HL-60 (cell line): ENCODE measurements around the gene AQP6.

Experiments used
- DNase-seq, 2 experiments: peaks; one replicate each; pipeline ENCODE4 v3.0.0-alpha.2; 2010 to 2020; ENCODE audit warnings: low read depth in 1 of 2, low spot score in 1 of 2
- H3K27ac ChIP-seq: fragments of 250-450 bp; sonication (Bioruptor Pico); replicated peaks from 2 replicates; pipeline ENCODE4 v1.5.1; 2020; ENCODE audit warnings: mild to moderate bottlenecking, moderate library complexity
- H3K27me3 ChIP-seq: fragments of 250-450 bp; sonication (Bioruptor Pico); 2 replicates; pipeline ENCODE4 v1.5.1; 2021; ENCODE audit warnings: mild to moderate bottlenecking, moderate library complexity; ENCODE audit not compliant: insufficient read depth, poor library complexity, severe bottlenecking
- H3K4me3 ChIP-seq: replicated peaks from 2 replicates; pipeline ENCODE4 v1.5.1; 2011; ENCODE audit warnings: mild to moderate bottlenecking, control low read depth, low read length; ENCODE audit not compliant: insufficient read depth
- GABPA ChIP-seq: IDR thresholded peaks from 2 replicates; pipeline ENCODE4 v1.6.1; 2012; ENCODE audit warnings: low read depth
- POLR2AphosphoS5 ChIP-seq: IDR thresholded peaks from 2 replicates; pipeline ENCODE4 v1.6.1; 2012; ENCODE audit warnings: low read depth
- SPI1 ChIP-seq: IDR thresholded peaks from 2 replicates; pipeline ENCODE4 v1.6.1; 2012; ENCODE audit warnings: low read depth, mild to moderate bottlenecking, borderline replicate concordance
- TF ChIP-seq, protein P1 (sequence below): IDR thresholded peaks from one replicate; pipeline ENCODE4 v1.5.1; 2011; ENCODE audit warnings: low read length, control low read depth, inconsistent platforms; ENCODE audit not compliant: insufficient read depth
- TF ChIP-seq, protein P2 (sequence below): IDR thresholded peaks from 2 replicates; pipeline ENCODE4 v1.6.1; 2012; ENCODE audit warnings: low read depth; ENCODE audit not compliant: insufficient replicate concordance

The AQP6 gene

DNA sequence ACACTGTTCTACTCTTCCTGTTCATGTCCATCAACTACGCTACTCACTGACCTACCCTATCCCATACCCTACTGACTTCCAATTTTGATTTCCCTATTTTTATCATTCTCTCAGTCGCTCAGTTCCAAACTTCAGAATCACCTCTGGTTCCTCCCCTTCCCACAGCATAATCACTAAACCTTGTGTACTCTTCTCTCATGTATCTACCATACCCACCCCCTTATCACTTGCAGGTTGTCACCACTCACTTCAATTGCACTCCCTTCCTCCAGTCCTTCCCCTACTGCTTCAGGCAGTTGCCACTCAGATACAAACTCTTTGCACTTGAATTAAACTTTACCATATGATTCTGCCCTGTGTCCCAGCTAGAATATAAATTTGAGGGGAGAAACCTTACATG, 46.2 kb downstream of the AQP6 start:
- DNase-seq = no peak
- Histone ChIP-seq H3K4me3 (no peak overlapping the region), H3K27ac (no peak overlapping the region; the same call in 1 of the 2 replicates), H3K27me3 (no peaks in the 10 kb centered on the region)
- no peak for TF ChIP-seq GABPA

GRCh38 chr12:50019524-50019923, 46.8 kb downstream of the AQP6 start:
- Histone ChIP-seq H3K4me3 (no peak overlapping the region), H3K27ac (no peak overlapping the region), H3K27me3 (no peaks in the 10 kb centered on the region)
- no peak for DNase-seq
- TF ChIP-seq GABPA (no peak), SPI1 (no peak), POLR2AphosphoS5 (no peak)
- TF ChIP-seq, protein P1, sequence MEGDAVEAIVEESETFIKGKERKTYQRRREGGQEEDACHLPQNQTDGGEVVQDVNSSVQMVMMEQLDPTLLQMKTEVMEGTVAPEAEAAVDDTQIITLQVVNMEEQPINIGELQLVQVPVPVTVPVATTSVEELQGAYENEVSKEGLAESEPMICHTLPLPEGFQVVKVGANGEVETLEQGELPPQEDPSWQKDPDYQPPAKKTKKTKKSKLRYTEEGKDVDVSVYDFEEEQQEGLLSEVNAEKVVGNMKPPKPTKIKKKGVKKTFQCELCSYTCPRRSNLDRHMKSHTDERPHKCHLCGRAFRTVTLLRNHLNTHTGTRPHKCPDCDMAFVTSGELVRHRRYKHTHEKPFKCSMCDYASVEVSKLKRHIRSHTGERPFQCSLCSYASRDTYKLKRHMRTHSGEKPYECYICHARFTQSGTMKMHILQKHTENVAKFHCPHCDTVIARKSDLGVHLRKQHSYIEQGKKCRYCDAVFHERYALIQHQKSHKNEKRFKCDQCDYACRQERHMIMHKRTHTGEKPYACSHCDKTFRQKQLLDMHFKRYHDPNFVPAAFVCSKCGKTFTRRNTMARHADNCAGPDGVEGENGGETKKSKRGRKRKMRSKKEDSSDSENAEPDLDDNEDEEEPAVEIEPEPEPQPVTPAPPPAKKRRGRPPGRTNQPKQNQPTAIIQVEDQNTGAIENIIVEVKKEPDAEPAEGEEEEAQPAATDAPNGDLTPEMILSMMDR = no peak
- TF ChIP-seq, protein P2, sequence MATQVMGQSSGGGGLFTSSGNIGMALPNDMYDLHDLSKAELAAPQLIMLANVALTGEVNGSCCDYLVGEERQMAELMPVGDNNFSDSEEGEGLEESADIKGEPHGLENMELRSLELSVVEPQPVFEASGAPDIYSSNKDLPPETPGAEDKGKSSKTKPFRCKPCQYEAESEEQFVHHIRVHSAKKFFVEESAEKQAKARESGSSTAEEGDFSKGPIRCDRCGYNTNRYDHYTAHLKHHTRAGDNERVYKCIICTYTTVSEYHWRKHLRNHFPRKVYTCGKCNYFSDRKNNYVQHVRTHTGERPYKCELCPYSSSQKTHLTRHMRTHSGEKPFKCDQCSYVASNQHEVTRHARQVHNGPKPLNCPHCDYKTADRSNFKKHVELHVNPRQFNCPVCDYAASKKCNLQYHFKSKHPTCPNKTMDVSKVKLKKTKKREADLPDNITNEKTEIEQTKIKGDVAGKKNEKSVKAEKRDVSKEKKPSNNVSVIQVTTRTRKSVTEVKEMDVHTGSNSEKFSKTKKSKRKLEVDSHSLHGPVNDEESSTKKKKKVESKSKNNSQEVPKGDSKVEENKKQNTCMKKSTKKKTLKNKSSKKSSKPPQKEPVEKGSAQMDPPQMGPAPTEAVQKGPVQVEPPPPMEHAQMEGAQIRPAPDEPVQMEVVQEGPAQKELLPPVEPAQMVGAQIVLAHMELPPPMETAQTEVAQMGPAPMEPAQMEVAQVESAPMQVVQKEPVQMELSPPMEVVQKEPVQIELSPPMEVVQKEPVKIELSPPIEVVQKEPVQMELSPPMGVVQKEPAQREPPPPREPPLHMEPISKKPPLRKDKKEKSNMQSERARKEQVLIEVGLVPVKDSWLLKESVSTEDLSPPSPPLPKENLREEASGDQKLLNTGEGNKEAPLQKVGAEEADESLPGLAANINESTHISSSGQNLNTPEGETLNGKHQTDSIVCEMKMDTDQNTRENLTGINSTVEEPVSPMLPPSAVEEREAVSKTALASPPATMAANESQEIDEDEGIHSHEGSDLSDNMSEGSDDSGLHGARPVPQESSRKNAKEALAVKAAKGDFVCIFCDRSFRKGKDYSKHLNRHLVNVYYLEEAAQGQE = no peak

DNA sequence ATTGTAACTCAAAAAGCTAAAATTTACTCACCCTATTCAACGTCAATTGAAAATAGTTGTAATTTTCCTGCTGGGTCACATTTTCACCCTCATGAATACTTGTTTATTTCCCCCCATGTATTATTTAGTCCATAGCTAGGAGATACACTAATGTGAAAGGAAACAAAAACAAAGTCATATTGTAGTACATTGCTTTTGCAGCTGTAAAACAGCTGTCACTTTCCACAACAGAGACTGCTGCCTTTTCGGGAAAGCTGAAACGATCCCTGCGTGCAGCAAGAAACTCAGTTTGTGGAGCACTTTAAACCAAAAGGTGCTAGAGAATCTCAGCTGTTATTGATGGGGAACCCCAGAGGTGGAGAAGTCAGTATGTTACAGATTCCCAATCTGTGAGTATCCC, 48.3 kb downstream of the AQP6 start:
- no peak for TF ChIP-seq SPI1
- TF ChIP-seq, protein P1 = no peak
- no peak for TF ChIP-seq GABPA
- TF ChIP-seq POLR2AphosphoS5 = no peak
- TF ChIP-seq, protein P2 = no peak
- no peak overlapping the region for H3K4me3 ChIP-seq
- no peak overlapping the region for H3K27ac ChIP-seq

GRCh38 chr12:50022903-50023302, 50.2 kb downstream of the AQP6 start:
- Histone ChIP-seq H3K27ac (no peak overlapping the region), H3K4me3 (no peak overlapping the region), H3K27me3 (no peaks in the 10 kb centered on the region)
- no peak for DNase-seq
- TF ChIP-seq, protein P2 = no peak
- TF ChIP-seq SPI1 (no peak), POLR2AphosphoS5 (no peak), GABPA (no peak)
- TF ChIP-seq, protein P1 = no peak

More for the DNA sequence above, 48.3 kb downstream of the AQP6 start:
- DNase-seq = no peak
- H3K27me3 ChIP-seq = no peaks in the 10 kb centered on the region
